Adrenal gland (tissue), 5 donors: ENCODE measurements around the gene HNF1A.

ENCODE experiments used
- CTCF ChIP-seq, 6 experiments: fragments of 450-650 bp in 4 of 6; fragments of 200-600 bp in 2 of 6; sonication (generic) in 1 of 6; IDR thresholded peaks; 1 replicate in 5 of 6; 2 replicates in 1 of 6; pipeline versions ENCODE4 v1.5.1 to v1.8.0; 2016 to 2021; ENCODE audit warnings: antibody characterized with exemption in 6 of 6, mild to moderate bottlenecking in 2 of 6, moderate library complexity in 1 of 6
- POLR2A ChIP-seq, 2 donors: fragments of 450-650 bp; IDR thresholded peaks; one replicate each; pipeline ENCODE4 v1.6.1; 2017; ENCODE audit warnings: antibody characterized with exemption in 2 of 2, mild to moderate bottlenecking in 2 of 2, moderate library complexity in 1 of 2
- donor health status: DM: no; HTN: no; CAD: no.

- TF ChIP-seq POLR2A (IDR thresholded peaks at IDR 0.05) (no peak), CTCF (IDR thresholded peaks at IDR 0.05) (no peak)
Observed at GRCh38 chr12:120983759-120984158, 5.4 kb downstream of the HNF1A start.
